ENCODE results near the gene LASP1. TPM values are rescaled to one million over a fixed set of nuclear protein-coding genes. Genes with fewer than 3 reads are reported as not detected.

The LASP1 gene
- total and polyA plus RNA-seq, 4 donors = 65.5 to 140 (median 82.0) TPM

GRCh38 chr17:38897176-38897575, 27.3 kb downstream of the LASP1 start:
- Histone ChIP-seq H3K9me3 (ENCODE audit: control insufficient read depth in 4 of 4, insufficient read depth in 3 of 4, low read length in 3 of 4) (no peaks in the 10 kb centered on the region), H3K9ac (ENCODE audit: insufficient read depth in 1 of 2, low read length in 2 of 2) (no peak overlapping the region), H3K27me3 (ENCODE audit: control insufficient read depth in 3 of 3, insufficient read depth in 3 of 3, low read length in 2 of 3) (no peaks in the 10 kb centered on the region), H3K4me1 (ENCODE audit: control insufficient read depth in 5 of 5, insufficient read depth in 5 of 5, low read length in 5 of 5) (peaks cover 11 to 62% (median 18%) of the 10 kb centered on the region in 5 donors), H3K4me3 (no peak overlapping the region), H3K27ac (ENCODE audit: low read depth in 1 of 2, low read length in 1 of 2) (peak overlapping the region; percentile 14 to 55), H3K36me3 (ENCODE audit: control insufficient read depth in 4 of 4, insufficient read depth in 4 of 4, low read length in 4 of 4) (peaks cover 0 to 57% (median 27%) of the 10 kb centered on the region in 4 donors)
- no peak for TF ChIP-seq CTCF (IDR thresholded peaks at IDR 0.05; ENCODE audit: control extremely low read depth, extremely low read depth)
- DNase-seq (no peak), ATAC-seq (ENCODE audit: insufficient read depth, low FRiP score) (no peak)
- 53 to 64% methylated on average over 6 of the region's 6 CpGs for WGBS, 2 donors

GRCh38 chr17:38897671-38898290, 27.9 kb downstream of the LASP1 start:
- Histone ChIP-seq H3K4me1 (ENCODE audit: control insufficient read depth in 5 of 5, insufficient read depth in 5 of 5, low read length in 5 of 5) (peaks cover 11 to 60% (median 18%) of the 10 kb centered on the region in 5 donors), H3K9ac (ENCODE audit: insufficient read depth in 1 of 2, low read length in 2 of 2) (no peak overlapping the region), H3K27ac (ENCODE audit: low read depth in 1 of 2, low read length in 1 of 2) (peak overlapping the region; percentile 26 to 55), H3K27me3 (ENCODE audit: control insufficient read depth in 3 of 3, insufficient read depth in 3 of 3, low read length in 2 of 3) (no peaks in the 10 kb centered on the region), H3K36me3 (ENCODE audit: control insufficient read depth in 4 of 4, insufficient read depth in 4 of 4, low read length in 4 of 4) (peaks cover 0 to 53% (median 23%) of the 10 kb centered on the region in 4 donors), H3K4me3 (no peak overlapping the region), H3K9me3 (ENCODE audit: control insufficient read depth in 4 of 4, insufficient read depth in 3 of 4, low read length in 3 of 4) (no peaks in the 10 kb centered on the region)
- ATAC-seq (ENCODE audit: insufficient read depth, low FRiP score) (no peak), DNase-seq (no peak)
- TF ChIP-seq CTCF (IDR thresholded peaks at IDR 0.05; ENCODE audit: control extremely low read depth, extremely low read depth) = no peak
- 64 to 66% methylated on average over 12 of the region's 12 CpGs for WGBS, 2 donors

GRCh38 chr17:38898291-38898679, 28.4 kb downstream of the LASP1 start:
- Histone ChIP-seq H3K9ac (ENCODE audit: insufficient read depth in 1 of 2, low read length in 2 of 2) (no peak overlapping the region), H3K27ac (ENCODE audit: low read depth in 1 of 2, low read length in 1 of 2) (peak overlapping the region; percentile 49 to 55), H3K9me3 (ENCODE audit: control insufficient read depth in 4 of 4, insufficient read depth in 3 of 4, low read length in 3 of 4) (no peaks in the 10 kb centered on the region), H3K4me3 (no peak overlapping the region), H3K36me3 (ENCODE audit: control insufficient read depth in 4 of 4, insufficient read depth in 4 of 4, low read length in 4 of 4) (peaks cover 0 to 52% (median 20%) of the 10 kb centered on the region in 4 donors), H3K4me1 (ENCODE audit: control insufficient read depth in 5 of 5, insufficient read depth in 5 of 5, low read length in 5 of 5) (peaks cover 9 to 57% (median 18%) of the 10 kb centered on the region in 5 donors), H3K27me3 (ENCODE audit: control insufficient read depth in 3 of 3, insufficient read depth in 3 of 3, low read length in 2 of 3) (no peaks in the 10 kb centered on the region)
- 7 to 35% methylated on average over 9 of the region's 9 CpGs for WGBS, 2 donors
- no peak for TF ChIP-seq CTCF (IDR thresholded peaks at IDR 0.05; ENCODE audit: control extremely low read depth, extremely low read depth)
- ATAC-seq (ENCODE audit: insufficient read depth, low FRiP score) = no peak
- no peak for DNase-seq

Measured in lung (tissue), 12 donors.